GM19455 (cell line): ENCODE data around the gene FRRS1L.
"Not testable (repeated sequence)": the region's sequence is repeated elsewhere in the genome, so short reads cannot be mapped to it uniquely, and the experiment has no call there.

Experiments
- ATAC-seq: cut with Tn5 transposase; IDR thresholded peaks from one replicate; pipeline ENCODE4 v1.9.1; 2021; ENCODE audit not compliant: unreplicated experiment

FRRS1L gene

DNA sequence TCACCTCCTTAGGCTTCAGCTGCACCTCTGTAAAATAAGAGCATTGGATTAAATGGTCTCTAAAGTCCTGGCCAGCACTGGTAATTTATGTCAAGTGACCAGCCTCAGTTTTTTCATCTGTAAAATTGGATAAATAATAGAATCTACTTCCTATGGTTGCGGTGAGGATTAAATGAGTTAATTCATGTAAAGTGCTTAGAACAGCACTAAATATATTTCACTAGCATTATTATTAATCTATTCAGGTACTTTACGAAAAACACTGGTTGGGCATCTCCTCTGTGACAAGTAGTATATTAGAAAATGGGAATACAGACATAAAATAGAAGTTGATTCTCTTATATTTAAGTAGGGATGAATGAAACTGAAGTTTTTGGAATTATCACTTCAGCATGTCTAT lies 33.5 kb downstream of the FRRS1L start:
- ATAC-seq: no peak

DNA sequence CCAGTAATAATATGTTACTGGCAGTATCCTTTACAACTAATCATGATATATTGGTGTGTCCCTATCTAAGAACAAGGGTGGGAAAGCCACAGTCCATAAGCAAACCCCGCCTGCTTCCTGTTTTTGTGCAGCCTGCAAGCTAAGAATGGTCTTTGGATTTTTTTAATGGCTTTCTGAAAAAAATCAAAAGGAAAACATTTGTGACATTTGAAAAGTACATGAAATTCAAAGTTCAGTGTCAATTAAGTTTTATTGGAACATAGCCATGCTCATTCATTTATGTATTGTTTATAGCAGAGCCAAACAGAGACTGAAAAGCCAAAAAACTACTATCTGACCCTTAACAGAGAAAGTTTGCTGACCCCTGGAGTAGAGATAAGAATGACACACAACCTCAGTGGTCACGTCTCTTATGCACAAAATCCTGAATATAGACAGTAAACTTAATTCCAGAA lies 34.5 kb downstream of the FRRS1L start:
- ATAC-seq: no peak

DNA sequence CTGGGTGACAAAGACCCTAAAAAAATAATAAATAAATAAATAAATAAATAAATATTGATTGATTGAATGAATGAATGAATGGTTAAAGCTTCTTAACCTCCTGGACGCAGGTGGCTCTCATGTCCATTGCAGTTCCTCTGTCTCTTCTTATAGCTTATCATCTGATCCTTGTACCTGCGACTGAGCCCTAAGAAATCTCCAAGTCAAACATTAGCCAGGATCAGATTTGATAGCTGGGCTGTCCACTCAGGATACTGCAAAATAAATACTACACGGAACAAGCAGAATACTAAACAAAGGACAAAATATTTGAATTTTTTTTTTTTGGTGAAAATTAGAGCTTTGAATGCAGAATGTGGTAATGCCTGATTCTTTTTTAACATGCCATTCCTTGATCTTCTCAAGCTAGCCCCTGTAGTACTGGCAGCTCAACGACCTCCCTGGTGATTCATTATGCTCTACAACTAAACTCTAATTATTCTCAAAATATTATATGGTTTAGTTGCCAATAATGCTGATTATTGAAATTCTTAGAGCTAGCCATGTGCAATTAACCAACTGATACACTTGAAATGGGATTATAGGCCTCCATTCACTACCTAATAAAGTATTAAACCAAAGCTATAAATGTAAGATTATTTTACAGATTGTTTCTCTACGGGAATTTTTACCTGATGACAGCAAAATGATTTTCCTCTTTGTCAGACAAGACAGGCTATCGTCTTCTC lies 37.4 kb downstream of the FRRS1L start:
- no peak for ATAC-seq

DNA sequence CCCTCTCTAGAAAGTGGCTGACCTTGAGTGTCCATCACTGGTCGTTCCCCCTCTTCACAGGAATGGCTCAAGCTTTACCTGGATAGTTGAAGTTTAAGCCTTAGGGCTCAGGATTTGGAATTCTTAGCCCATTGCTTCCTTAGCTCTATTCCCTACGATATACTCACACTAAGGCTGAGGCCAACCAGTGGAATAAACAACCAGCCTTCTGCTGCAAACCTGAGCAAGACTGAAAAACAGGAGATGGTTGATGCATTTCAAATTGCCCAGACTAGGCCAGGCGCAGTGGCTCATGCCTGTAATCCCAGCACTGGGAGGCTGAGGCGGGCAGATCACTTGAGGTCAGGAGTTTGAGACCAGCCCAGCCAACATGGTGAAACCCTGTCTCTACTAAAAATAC lies 40.4 kb downstream of the FRRS1L start:
- ATAC-seq: not testable (repeated sequence)

DNA sequence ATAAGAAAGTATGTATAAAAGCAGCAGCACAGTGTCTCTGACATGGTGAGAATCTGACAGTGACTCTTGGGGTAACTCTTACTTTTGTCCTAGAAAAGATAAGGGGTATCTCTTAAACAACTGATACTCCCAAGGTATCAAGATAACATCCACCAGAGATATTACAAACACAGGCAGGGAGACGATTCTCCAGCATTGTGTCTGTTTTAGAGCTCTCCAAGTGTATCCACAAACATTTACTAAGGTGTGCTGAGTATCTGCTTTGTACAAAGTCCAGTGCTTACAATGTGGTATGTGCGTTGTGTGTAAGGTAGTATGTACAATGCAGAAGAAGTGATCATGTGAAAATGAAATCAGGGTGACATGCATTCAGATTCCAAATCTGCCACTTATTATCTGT lies 42.9 kb downstream of the FRRS1L start:
- no peak for ATAC-seq

DNA sequence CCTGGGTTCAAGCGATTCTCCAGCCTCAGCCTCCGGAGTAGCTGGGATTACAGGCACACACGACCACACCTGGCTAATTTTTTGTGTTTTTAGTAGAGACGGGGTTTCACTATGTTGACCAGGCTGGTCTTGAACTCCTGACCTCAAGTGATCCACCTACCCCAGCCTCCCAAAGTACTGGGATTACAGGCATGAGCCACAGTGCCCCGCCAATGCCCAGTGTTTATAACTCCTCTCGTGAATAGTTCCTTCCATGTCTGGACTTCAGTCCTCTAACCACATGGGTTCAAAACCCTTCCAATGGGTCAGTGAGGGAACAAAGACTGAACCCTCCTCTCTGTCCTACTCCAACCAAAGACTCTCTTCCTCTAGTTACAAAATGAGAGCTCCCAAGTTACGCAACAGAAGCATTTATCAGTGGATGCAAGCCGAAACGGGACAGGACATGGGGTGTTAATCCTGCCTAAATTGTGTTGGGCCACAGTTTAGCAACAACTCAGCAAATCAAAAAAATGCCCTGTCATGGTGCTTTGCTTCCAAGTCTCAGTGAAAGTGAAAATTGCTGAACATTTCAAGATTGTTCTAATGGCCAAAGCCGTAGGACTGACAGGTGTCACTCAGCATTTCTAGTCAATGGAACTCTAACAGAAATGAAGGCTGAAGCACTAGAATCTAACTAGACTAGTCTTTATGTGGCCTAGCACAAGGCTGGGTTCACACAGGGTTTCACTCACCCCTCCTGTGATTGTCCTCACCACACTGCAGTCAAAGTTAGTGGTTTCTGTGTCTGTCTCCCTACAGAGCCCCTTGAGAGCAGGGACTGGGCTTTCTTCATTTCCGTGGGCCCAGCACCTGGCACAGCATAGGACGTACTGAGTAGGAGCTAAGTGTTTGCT lies 44.1 kb downstream of the FRRS1L start:
- ATAC-seq: no peak

DNA sequence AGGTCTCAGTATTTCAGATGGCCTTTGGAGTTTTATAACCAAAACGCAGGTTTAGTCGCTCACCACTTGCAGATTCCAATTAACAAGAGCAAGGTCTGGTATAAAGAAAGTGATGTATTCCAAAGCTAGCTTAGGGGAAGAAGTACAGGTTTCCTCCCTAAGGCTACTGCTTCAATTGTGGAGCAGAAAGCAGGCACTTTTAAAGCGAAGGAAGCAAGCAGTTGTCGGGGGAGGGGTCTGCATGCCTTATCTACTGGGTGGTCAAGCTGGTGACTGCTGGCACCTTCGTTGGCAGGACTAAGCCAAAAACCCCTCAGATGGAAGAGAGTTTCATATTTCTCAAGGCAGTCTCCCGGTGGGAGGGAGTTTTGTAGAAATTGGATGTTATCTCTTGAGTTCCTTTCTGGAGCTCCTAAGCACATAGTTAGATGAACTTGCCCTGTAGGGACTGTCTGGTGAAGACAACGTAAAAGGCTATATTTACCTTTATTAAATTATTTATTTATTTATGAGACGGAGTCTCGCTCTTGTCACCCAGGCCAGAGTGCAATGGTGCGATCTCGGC lies 45.7 kb downstream of the FRRS1L start:
- ATAC-seq: no peak

DNA sequence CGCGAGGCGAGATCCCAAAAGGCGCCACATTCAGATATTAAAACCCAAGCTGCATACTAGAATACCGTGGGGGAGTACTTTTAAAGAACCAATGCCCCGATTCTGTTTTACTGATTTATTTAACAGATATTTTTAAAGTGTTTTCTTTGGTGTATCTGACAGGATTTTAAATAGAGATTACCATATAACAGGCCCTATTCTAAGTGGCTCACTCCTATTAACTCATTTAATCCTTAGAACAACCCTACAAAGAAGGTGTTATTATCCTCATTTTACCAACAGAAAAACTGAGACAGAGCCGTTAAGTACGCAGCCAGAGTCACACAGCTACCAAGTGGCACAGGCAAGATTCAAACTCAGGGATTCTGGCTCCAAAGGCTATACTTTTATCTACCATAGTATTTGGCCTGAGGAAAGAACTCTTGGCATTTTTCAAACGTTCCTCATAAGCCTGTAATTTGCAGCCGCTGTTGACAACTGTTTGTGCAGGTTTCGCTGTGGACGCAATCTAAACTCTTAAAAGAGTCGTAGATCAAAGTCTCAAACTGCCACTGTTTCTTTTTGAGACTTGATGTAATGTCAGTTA lies 46.8 kb downstream of the FRRS1L start:
- no peak for ATAC-seq

DNA sequence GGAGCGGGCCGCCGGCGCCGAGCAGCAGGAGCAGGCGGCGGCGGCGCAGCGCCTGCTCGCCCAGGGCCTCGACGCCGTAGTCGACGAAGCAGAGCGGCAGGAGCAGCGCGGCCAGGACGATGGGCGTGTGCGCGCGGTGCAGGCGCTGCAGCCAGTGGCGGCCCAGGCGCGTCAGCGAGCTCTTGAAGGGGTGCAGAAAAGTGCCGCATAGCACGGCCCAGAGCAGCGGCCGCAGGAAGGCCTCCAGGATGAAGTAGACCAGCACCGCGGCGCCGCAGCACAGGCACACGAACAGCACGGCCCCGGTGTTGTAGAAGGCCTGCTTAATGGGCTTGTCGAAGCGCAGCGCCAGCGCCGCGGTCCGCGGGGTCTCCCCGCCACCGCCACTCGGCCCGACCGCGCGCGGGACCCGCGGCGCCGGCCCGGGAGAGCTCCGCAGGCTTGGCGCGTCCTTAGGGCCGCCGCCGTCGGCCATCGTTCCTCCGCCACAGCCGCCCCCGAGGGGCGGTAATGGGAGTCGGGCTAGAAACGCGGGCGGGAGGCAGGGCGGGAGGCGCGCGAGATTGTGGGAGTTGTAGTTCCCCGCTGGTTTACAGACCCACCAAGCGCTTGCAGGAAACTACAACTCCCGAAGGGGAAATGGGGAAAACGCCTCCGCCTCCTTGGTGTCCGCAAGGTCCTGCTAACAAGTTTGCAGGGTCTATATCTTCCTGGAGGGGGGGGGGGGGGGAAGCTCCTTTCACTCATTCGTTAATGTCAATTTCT lies 47.4 kb downstream of the FRRS1L start, which contains the start of gene TMEM245:
TMEM245 (minus strand) TSS at position 509 of the 765 bp plus-strand sequence; CDS start at position 475, 34 bp downstream.
- peak; percentile 91 for ATAC-seq

DNA sequence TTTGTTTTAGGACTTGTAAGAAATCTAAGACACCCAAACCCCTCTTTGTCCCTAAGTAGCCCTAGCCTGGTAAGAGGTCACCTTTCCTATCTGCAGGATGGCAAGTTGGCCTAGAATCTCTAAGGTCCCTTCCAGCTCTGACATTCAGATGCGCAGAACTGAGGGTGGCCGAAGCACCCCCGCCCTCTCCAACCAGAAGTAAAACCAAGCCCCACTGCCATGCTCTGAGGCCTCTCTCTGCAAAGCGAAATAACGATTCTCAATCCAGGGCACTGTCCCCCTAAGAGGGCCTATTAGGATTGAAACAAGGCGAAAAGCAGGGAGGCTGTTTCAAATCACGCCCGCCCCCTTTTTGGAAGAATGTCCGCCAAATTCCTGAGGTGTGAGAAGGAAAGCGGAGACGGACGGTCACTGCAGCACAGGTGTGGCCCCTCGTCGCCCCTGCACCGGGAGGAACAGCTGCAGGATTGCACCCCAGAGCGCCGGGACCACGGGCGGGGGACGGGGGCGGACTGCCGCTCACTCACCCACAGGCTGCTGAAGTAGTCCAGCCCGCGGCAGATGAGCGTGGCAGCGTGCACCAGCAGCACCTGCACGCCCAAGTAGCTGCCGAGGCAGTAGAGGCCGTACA lies 48.1 kb downstream of the FRRS1L start:
- ATAC-seq: no peak

DNA sequence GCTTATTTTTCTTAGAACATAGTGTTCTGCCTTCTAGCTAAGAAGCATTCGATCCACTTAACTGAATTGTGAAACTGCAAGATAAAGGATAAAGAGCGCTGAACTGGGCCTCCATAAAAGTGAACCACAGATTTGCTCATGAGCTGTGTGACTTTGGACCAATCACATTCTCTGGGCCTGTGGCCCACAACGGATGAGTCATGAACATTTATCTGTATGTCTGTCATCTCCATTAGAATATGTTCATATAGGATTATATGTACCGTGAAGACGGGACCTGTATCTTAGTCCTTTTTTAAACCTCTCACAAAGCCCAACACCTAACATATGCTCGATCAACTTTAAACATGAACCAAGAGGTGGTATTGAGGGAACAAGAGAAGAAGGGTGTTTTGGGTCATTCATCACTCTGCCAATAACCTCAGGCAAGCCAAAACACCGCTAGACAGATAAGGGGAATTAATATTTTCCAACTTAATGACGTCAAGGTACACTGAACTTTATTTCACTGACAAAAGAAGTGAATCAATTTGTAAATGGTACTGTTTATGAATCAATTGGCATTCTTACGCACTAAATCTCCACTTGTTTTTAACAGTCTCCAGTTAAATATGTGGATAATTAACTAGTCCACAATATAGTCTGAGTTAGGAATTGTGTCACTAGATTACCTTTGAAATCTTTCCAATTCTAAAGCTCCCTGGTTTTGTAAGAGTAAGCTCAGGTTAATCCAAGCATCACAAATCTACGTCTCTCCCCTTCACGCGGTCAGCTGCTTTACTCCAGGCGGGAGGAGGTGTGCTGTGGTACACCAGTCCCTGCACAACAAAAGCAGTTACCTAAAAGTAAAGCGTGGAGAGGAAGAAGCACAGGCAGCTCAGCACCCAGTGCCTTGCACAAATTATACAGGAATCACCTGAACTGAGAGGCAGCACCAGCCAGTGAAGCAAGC lies 48.9 kb downstream of the FRRS1L start:
- no peak for ATAC-seq

DNA sequence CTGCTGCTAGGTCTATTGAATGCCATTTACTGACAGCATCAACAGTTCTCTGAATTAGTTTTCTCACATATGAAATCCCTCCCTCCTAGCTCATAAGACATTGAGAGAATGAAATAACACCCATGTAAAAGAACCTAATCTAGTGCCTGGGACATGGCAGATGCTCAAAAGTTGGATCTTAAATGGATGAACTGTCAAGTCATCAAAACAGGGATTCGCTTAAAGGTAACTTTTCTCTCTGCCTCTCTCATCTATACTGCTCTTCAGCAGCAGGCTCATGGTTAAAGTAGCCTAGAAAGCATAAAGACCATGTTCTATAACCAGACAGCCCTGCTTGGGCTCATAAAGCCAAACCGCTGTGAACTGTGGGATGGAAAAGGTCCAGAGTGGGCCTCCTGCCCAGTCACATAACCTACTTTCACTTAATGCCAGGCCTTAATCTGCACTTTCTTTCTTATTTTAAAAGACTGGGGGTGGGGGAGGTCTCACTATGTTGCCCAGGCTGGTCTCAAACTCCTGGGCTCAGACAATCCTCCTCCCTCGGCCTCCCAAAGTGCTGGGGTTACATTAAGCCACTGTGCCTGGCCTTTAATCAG lies 51.0 kb downstream of the FRRS1L start:
- no peak for ATAC-seq

DNA sequence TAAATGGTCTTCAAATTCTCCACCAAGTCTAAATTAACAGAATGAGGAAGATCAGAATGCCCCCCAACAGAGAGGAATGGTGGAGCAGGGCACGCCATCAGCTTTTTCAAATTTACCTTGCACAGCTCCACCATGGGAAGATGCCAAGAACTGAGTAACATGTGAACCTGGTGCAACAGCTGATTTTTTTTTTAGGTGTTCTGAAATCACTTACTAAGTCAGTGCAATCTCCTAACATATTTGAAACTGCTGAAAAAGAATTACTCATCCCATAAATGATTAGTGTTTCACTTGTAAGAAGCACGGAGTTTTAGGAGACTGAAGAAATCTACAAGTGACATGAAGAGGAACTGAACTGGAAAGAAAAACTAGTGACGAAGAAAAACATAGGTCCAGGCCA lies 52.4 kb downstream of the FRRS1L start:
- no peak for ATAC-seq

DNA sequence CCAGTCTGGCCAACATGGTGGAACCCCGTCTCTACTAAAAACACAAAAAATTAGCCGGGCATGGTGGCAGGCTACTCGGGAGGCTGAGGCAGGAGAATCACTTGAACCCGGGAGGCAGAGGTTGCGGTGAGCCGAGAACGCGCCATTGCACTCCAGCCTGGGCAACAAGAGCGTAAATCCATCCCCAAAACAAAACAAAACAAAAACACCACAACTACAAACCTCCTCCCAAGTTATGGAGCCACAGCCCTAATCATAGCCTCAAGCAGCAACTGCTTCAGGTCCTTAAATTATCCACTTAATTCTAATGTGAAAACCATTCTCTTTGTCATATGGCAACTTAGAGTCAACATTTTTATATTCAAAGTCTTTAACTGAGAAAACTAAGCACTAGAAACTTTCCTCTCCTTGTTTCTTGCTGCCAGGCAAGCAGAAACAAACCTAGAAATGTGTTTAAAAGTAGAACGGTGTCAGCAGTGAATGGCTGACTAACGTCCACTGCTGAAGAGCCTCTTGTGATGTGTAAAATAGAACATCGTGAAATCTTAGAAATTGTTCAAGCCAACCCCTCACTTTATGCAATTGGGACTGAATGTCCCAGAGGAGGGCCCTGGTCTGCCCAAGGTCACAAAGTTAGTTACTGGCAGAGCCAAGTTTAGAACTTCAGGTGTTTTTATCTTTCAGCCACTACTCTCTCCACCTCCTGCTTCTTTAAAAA lies 53.0 kb downstream of the FRRS1L start:
- no peak for ATAC-seq

DNA sequence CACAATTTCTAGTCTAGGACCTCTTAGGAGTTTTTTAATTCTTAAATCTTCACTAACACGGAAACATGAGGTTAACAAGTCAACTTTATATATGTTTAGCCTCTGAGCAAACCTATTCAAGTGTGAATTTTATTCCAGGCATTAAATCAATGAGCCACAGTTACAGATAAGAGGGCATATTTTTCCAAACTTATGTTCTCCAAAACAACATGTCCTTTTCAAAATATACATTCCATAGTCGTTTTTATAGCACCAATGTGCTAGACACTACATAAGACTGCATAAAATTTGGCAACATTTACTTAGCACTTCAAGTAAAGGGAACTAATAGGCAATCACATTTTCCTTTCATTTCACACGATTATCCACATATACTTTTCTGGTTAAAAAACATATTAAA lies 53.8 kb downstream of the FRRS1L start:
- ATAC-seq: no peak

DNA sequence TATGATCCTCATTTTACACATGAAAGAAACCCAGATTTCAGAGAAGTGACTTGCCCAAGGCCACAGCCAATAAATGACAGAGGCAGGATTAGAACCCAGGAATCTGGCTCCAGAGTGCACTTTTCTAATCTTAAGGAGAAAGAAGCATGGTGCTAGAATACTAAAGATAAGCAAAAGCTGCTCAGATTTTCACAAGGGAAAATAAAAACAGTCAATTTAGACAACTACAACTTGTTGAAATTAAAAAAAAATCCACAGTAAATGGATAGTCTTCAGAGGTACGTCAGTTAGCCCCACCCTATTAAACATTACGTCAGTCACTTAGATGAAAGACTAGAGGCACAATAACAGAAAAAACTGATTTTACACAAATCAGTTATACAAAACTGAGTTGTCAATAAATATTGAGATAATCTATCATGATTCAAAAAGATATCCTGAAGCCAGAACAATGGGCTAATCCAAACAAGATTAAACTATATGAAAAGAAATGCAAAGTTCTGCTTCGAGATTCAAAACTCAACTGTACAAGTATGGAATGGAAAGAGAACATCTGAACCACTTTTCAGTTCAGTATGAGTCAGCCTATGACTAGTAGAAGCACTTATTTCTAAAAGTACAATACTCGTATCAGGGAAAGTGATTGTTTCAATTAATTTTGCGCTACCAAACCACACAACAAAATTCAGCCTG lies 56.6 kb downstream of the FRRS1L start:
- ATAC-seq: peak; percentile 77

DNA sequence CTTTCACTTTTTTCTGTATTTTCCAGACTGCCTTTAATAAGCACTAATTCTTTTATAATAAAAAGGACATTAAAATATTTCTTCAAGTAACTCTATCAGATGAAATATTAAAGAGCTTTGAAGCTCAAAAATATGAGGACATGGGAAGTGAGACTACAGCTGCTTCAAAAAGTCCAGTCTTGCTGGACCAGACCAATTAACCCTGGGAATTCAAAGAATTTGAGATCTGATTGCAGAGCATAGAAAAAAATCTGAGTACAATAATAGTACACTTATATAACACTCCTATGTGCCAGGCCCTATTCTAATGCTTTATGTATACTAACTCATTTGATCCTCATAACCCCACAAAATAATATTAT lies 57.1 kb downstream of the FRRS1L start:
- ATAC-seq: no peak

DNA sequence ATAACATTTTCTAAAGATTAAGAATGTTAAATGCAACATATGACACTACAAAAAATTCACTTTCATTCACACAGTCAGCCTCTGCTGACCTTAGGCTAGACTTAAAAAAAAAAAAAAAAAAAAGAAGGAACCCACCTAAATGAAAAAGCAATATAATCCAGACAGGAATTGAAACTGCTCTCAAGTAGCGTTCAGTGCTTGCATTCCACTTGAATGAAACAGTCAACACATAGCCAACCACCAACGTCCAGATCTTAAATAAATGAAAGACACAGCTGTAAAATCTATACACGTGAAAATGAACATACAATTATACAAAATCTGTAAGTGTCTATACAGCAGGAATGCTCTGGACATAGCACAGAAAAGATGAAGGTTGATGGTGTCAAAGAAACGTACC lies 58.7 kb downstream of the FRRS1L start:
- ATAC-seq: no peak
